Measurements from ENCODE around the gene FAM153A.
"Not testable (repeated sequence)": the region's sequence is repeated elsewhere in the genome, so short reads cannot be mapped to it uniquely, and the experiment has no call there.

DNA sequence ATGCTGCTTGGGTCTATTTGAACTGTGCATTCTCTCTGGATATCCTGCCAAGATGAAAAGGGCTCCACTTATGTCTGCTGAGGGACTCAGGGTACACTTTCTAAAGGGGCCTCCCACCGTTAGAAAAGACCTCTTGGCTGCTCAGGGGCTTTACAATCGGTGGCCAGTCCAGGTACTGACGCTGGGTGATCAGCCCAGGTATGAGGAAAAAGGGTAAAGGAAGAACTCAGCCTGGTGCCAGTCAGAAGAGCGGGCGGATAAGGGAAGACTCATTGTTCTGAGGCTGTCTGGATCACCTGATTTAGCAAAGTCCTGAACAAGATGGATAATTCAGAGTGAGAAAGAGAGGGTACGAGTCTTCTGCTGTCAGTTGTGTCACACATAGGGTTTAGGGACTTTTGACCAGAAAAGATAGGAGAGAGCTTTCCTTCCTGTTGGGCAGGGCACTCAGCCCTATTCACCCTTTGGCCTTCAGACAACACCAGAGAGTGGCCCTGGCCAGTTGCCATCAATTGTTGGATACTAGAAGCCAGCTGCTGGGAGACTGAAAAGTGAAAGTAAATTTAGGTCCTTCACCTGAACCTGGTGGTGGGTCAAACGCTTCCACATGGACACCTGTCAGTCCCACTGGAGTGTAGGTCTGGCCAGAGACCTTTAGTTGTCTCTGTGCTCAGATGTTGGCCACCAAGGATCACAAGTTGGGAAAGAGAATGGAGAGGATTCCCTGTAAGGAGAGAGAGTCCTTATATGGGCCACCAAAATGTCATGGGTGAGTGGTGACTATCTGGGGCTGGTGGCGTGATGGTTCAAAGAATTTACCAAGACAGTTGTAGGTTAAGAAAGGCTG, 88.8 kb downstream of the FAM153A start:
- TF ChIP-seq EP300, POLR2A (IDR thresholded peaks at IDR 0.05): not testable (repeated sequence)
- TF ChIP-seq, protein P1, sequence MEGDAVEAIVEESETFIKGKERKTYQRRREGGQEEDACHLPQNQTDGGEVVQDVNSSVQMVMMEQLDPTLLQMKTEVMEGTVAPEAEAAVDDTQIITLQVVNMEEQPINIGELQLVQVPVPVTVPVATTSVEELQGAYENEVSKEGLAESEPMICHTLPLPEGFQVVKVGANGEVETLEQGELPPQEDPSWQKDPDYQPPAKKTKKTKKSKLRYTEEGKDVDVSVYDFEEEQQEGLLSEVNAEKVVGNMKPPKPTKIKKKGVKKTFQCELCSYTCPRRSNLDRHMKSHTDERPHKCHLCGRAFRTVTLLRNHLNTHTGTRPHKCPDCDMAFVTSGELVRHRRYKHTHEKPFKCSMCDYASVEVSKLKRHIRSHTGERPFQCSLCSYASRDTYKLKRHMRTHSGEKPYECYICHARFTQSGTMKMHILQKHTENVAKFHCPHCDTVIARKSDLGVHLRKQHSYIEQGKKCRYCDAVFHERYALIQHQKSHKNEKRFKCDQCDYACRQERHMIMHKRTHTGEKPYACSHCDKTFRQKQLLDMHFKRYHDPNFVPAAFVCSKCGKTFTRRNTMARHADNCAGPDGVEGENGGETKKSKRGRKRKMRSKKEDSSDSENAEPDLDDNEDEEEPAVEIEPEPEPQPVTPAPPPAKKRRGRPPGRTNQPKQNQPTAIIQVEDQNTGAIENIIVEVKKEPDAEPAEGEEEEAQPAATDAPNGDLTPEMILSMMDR (IDR thresholded peaks at IDR 0.05), result not testable (repeated sequence)

Measured in sigmoid colon (tissue), 4 donors.